CD4-positive, alpha-beta T cell treated with Interleukin-2 at 100 ng/mL for 4 hours (primary cell): ENCODE data around the gene DCTN4.
"Not testable (repeated sequence)": the region's sequence is repeated elsewhere in the genome, so short reads cannot be mapped to it uniquely, and the experiment has no call there.

Experiments used
- DNase-seq: peaks from one replicate; pipeline ENCODE4 v3.0.0-alpha.2; 2020; ENCODE audit warnings: low spot score

Gene DCTN4

DNA sequence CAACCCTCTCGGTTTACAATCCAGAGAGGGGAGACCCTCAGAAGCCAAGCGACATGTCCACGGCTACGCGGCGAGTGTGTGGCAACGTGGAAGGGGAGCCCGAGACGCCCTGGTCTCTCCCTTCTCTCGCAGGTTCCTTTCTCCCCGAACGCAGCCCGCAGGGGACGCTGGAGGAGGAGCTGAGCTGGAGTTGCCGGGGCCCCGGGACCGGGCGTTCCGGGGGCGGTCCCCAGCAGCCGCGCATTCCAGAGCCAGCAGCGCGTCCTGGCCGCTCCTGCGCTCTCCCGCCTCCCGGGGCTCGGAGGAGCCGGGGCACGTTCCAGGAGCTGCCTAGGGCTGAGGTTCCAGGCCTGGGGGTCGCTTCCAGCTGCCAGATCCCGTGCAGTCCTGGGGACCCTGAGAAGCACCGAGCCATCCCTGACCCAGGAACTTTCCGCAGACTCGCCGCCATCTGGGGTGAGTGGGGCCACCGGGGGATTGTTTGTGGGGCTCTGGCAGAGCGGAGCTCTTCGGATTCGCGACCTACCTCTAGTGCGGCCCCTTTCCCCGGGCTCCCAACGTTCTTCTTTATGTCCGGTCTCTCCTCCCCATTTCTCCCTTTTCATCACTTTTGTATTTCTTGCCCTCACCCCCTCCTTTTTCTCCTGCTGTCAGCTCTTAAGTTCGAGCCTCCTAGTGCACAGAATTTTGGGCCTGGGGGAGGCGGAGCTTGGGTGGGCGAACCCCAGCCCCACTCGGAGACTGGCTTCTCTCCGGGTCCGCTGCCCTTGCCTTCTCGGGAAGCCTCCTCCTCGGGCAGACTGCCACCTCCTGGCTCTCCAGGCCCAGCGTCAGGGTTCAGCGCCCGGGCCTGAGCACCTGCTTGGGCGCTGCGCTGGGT lies 19.9 kb upstream of the DCTN4 start, which contains the start of gene SMIM3:
TSS of gene SMIM3 (plus strand) at position 241 of the 880 bp plus-strand sequence. CDS start 16,684 bp downstream, outside the sequence.
- peak; percentile 63 for DNase-seq

GRCh38 chr5:150778088-150778516 lies 19.3 kb upstream of the DCTN4 start:
- no peak for DNase-seq

- DNase-seq = no peak
Observed at GRCh38 chr5:150777685-150778084, 18.9 kb upstream of the DCTN4 start.

DNA sequence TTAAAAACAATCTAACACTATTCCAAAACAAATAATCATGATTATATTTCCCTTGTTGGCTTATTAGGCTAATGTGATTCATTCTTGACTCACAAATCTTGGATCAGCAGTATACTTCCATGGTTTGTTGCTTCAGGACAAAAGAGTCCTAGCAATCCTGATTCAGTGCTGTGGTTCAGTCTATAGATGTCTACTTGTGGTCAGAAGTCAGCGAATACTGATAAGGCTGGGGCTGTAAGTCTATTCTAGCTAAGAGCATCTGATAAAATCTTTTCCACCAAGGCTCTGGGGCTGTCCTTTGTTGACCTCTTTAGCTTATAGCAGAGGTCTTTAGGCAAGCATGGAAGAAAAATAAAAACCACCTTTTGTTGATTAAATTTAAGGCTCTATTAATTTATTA lies 15.3 kb upstream of the DCTN4 start:
- DNase-seq = no peak

DNA sequence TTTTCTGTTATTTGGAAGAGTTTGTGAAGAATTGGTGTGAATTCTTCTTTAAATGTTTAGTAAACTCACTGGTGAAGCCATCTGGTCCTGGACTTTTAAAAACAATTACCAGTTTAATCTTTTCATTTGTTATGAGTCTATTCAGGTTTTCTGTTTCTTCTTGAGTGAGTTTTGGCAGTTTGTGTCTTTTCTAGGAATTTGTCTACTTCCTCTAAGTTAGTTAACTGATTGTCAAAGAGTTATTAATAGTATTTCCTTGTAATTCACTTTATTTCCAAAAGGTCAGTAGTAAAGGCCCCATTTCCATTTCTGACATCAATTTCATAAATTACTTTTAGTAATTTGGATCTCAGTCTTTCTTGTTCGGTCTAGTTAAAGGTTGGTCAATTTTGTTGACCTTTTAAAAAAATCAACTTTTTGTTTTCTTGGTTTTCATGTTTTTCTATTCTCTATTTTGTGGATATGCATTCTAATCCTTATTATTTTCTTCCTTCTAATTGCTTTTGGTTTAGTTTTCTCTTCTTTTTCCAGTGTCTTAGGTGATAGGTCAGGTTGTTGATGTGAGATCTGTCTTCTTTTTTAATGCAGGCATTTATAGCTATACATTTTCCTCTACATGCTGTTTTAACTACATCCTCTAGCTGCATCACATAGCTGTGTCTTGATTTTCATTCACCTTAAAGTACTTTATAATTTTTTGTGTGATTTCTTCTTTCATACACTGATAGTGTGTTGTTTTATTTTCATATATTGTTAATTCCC lies 12.4 kb upstream of the DCTN4 start:
- DNase-seq = no peak

GRCh38 chr5:150766251-150766650 lies 7.4 kb upstream of the DCTN4 start:
- DNase-seq = no peak

- DNase-seq = no peak
Observed at GRCh38 chr5:150765799-150766169, 7.0 kb upstream of the DCTN4 start.

- DNase-seq = no peak
Observed at GRCh38 chr5:150765011-150765798, 6.4 kb upstream of the DCTN4 start.

DNA sequence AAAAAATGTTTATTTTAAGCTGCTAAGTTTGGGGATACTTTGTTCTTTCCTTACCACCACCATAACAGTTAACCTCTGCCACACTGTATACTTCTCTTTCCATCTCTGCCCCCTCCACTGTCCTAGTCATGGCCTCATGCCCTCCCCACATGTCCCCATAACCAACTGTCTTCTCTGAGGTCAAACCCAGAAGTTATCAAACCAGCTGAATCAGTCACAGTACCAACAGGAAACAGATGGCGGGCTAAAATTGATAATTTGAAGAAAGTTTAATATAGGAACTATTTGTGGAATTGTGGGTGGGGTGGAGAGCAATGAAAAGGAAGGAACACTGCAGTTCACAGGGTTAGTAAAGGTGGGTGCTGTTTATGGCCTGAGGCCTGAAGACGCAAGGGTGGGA lies 5.7 kb upstream of the DCTN4 start:
- DNase-seq = no peak

- DNase-seq = no peak
Observed at GRCh38 chr5:150763023-150763769, 4.4 kb upstream of the DCTN4 start.

GRCh38 chr5:150762211-150762610 lies 3.4 kb upstream of the DCTN4 start:
- no peak for DNase-seq

DNA sequence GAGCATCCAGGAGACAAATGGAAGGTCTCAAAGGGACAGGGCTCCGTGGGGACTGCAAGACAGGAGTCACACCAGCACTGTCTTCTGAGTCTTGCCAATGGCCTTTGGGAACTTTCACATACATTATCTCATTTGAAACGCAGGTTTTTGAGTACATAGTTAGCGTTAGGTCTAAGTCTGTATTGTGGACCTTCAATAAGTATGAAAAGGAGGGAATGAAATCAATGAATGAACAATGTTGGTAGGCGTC lies 442 bp upstream of the DCTN4 start:
- DNase-seq = no peak

- DNase-seq = no peak
Observed at GRCh38 chr5:150758203-150758530, 650 bp downstream of the DCTN4 start.

DNA sequence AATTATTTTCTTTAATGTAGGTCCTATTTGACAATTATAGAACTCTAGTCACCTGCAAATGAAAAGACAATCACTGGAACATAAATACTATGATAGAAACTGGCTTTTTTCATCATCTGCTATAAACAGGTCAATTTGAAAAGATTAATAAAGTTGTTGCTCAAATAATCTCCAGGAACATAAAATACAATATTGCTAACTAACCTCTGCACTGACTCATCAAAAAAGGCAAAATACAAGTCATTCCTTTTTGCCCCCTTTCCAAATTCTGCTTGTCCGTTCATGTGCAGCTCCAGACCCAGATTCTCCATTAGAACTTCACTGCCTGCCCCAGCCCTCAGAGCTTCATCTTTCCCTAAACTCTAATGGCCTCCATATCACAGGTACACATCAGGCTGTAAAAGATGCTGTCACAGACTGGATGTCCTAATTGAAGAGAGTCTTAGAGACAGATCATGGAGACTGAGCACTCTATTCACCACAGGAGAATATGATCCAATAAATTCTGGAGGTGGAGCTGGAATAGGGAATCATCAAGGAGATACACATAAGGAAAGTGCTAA lies 1.6 kb downstream of the DCTN4 start:
- DNase-seq = no peak

DNA sequence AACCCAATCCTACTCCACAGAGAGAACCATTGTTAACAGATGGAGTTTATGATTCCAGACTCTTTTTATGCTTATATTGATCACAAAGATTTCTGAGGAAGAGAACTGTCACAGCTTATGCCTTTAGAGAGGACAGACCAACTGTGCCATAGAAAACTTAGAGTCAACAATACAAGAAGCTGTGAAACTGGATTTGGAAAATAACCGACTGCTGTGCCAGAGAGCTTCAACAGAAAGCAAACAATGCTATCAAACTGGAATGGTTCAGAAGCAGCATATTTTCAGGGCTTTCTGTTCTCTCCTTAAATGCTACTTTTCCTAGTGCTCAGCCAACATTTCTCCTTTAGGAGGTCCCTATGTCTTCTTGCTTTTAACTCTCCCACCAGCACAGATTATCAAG lies 5.0 kb downstream of the DCTN4 start:
- DNase-seq = no peak

- no peak for DNase-seq
Observed at GRCh38 chr5:150753463-150753862, 5.4 kb downstream of the DCTN4 start.

GRCh38 chr5:150751096-150751891 lies 7.5 kb downstream of the DCTN4 start:
- no peak for DNase-seq

DNA sequence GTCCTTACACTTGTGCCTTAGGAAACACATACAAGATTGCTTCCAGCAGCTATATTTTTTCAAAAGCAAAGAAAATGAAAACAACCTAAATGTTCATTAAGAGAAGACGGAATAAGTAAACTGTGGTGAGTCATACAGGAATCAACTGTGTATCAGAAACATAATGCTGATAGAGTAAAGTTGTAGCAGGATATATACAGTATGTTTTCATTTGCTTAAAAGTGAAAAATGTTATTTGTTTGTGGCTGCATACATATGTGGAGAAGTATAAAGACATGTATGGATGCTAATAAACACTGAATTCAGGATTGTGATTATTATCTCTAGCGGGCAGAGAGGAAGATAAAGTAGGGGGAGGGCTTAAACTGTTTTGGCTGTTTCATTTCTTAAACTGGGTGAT lies 8.3 kb downstream of the DCTN4 start:
- DNase-seq = no peak

- not testable (repeated sequence) for DNase-seq
Observed at GRCh38 chr5:150743142-150743488, 15.7 kb downstream of the DCTN4 start.

GRCh38 chr5:150742455-150743141 lies 16.2 kb downstream of the DCTN4 start:
- DNase-seq = not testable (repeated sequence)
